K562 (cell line): Measurements from ENCODE around the gene SLC6A6. TPM values are rescaled to one million over a fixed set of nuclear protein-coding genes. Genes with fewer than 3 reads are reported as not detected.

Experiments
- ARNT ChIP-seq, 2 experiments: fragments of 450-650 bp; IDR thresholded peaks; 2 replicates each; pipeline ENCODE4 v1.6.1; 2016; ENCODE audit warnings: mild to moderate bottlenecking in 1 of 2
- E4F1 ChIP-seq: fragments of 250-450 bp; sonication (Bioruptor Pico); IDR thresholded peaks from 2 replicates; pipeline ENCODE4 v1.5.0; 2021; ENCODE audit warnings: mild to moderate bottlenecking, borderline replicate concordance
- MEF2A ChIP-seq: IDR thresholded peaks from 2 replicates; pipeline ENCODE4 v1.6.1; 2011; ENCODE audit warnings: low read depth, mild to moderate bottlenecking, low read length, moderate library complexity; ENCODE audit not compliant: control insufficient read depth
- SFPQ ChIP-seq: fragments of 200-400 bp; formaldehyde crosslinking; IDR thresholded peaks from 2 replicates; pipeline ENCODE4 v1.6.1; 2017; ENCODE audit warnings: mild to moderate bottlenecking, low read depth, low read length, moderate library complexity
- SNAPC5 ChIP-seq: fragments of 250-450 bp; sonication (Bioruptor Pico); IDR thresholded peaks from 2 replicates; pipeline ENCODE4 v1.8.0; 2021; ENCODE audit warnings: moderate library complexity, mild to moderate bottlenecking, inconsistent platforms
- ZBTB7A ChIP-seq: IDR thresholded peaks from 2 replicates; pipeline ENCODE4 v1.6.1; 2011; ENCODE audit warnings: low read depth, mild to moderate bottlenecking, low read length, moderate library complexity, borderline replicate concordance; ENCODE audit not compliant: control insufficient read depth
- ZMIZ1 ChIP-seq, 2 experiments: fragments of 150-350 bp in 1 of 2; IDR thresholded peaks; 2 replicates each; pipeline ENCODE4 v1.6.1; 2012 to 2016; ENCODE audit warnings: low read depth in 2 of 2, low read length in 2 of 2, mild to moderate bottlenecking in 1 of 2, moderate library complexity in 1 of 2
- ZNF197 ChIP-seq: fragments of 200-800 bp; sonication (Bioruptor generic); IDR thresholded peaks from 2 replicates; pipeline ENCODE4 v1.6.1; 2016; ENCODE audit warnings: low read depth, missing genetic modification characterization, missing compliant biosample characterization
- ZNF3 ChIP-seq: fragments of 250-450 bp; sonication (Bioruptor Pico); IDR thresholded peaks from 2 replicates; pipeline ENCODE4 v1.5.0; 2021; ENCODE audit warnings: mild to moderate bottlenecking, moderate library complexity
- ZNF318 ChIP-seq, 2 experiments: fragments of 450-650 bp; IDR thresholded peaks; 2 replicates each; pipeline ENCODE4 v1.6.1; 2016; ENCODE audit warnings: mild to moderate bottlenecking in 2 of 2, borderline replicate concordance in 1 of 2, low read depth in 1 of 2, moderate library complexity in 1 of 2
- polyA plus RNA-seq, 8 experiments: library from polyadenylated mRNA; depleted of rRNA in 4 of 8; stranded (reverse) in 5 of 8; unstranded in 3 of 8; fragments of >200 nt; fragmentation: Nextera tagmentation in 2 of 8; fragmentation: Illumina TruSeq in 1 of 8; extraction: Ambion mirVana in 2 of 8; extraction: Trizol in 1 of 8; gene quantifications; 2 replicates each; pipeline versions ENCODE4 v1.2.1 to v1.2.3, GENCODE V29; 2011 to 2014; ENCODE audit warnings: inconsistent platforms in 1 of 8, missing spikeins in 1 of 8
- total RNA-seq, 7 experiments: library from RNA; depleted of rRNA in 6 of 7; stranded (reverse); fragments of >200 nt in 6 of 7; fragmentation: Illumina TruSeq in 2 of 7; extraction: Trizol in 2 of 7; gene quantifications; 2 replicates each; pipeline versions ENCODE4 v1.2.1 to v1.2.3, GENCODE V29; 2011 to 2021; ENCODE audit warnings: low replicate concordance in 1 of 7

The SLC6A6 gene
- total and polyA plus RNA-seq, 9 of the 15 experiments (the other 6 are each of a cell fraction or from before 2014, with no cell fraction given), result 12.3 to 203 (median 93.2) TPM

- no peak for TF ChIP-seq ZNF318 (IDR thresholded peaks at IDR 0.05; ENCODE audit: borderline replicate concordance in 1 of 2, low read depth in 1 of 2)
- no peak for TF ChIP-seq SNAPC5
- no peak for TF ChIP-seq ARNT (IDR thresholded peaks at IDR 0.05)
- TF ChIP-seq ZBTB7A, result no peak
- TF ChIP-seq ZNF3 (CRISPR knock-in tag), result no peak
- TF ChIP-seq SFPQ, result no peak
- no peak for TF ChIP-seq ZMIZ1 (IDR thresholded peaks at IDR 0.05; ENCODE audit: low read depth in 2 of 2, low read length in 2 of 2)
- TF ChIP-seq MEF2A, result no peak
- no peak for TF ChIP-seq ZNF197
- TF ChIP-seq E4F1 (CRISPR knock-in tag), result no peak
Observed at GRCh38 chr3:14363991-14364390, 38.4 kb upstream of the SLC6A6 start (continued).
